Measurements from ENCODE around the gene HABP2. TPM values are rescaled to one million over a fixed set of nuclear protein-coding genes. Genes with fewer than 3 reads are reported as not detected.

HABP2 gene
- total and polyA plus RNA-seq, 9 of the 15 experiments (the other 6 are each of a cell fraction or from before 2014, with no cell fraction given) = 0.09 TPM; not detected in 8

DNA sequence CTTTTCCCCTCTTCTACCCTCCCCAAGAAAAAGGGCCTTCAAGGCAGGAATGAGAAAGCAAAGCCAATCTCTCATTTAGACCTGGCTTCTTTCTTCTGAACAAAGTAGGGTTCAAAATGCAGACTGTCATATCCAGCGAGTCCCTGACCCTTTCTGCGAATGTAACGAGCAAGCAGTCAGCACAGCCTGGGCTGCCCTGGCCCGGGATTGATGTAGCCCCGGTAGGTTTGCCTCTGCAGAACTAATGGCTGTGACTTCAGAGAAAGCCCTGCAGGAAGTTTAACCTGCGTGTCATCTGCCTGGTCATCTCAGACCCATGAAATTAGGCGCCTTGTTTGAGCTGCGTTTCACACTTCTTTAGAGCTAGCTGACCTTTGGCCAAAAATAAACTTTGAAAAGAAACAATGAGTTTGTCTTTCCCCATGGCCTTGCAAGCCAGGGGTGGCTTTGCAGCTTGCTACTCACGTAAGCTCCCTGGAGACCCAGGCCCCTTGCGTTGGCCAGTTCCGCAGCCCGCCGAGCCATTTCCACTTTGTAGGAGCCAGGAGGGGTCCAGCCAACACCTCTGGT is 36.4 kb downstream of the HABP2 start:
- no peak overlapping the region for H3K4me3 ChIP-seq
- no peaks in the 10 kb centered on the region; the same call in 1 of the 2 replicates for H4K20me1 ChIP-seq (replicated peaks; ENCODE audit: control insufficient read depth, insufficient read depth, low read length)
- H3K9me1 ChIP-seq (ENCODE audit: control insufficient read depth, insufficient read depth, low read length) = no peaks in the 10 kb centered on the region
- no peak overlapping the region for H3K9ac ChIP-seq (ENCODE audit: insufficient read depth in 1 of 2, low read depth in 2 of 2, low read length in 2 of 2)
- no peaks in the 10 kb centered on the region for H3K4me1 ChIP-seq (replicated peaks in 1 of 2; ENCODE audit: control insufficient read depth in 2 of 2, insufficient read depth in 2 of 2, low read length in 2 of 2)
- H3K36me3 ChIP-seq (ENCODE audit: control insufficient read depth, insufficient read depth, low read length) = no peaks in the 10 kb centered on the region
- DNase-seq (ENCODE audit: extremely low read depth in 1 of 4, low spot score in 3 of 4) = no peak
- ChIA-PET POLR2A (interaction anchor here (0.6 kb wide), 1 partner anchor 64 kb away, joined by 3 read pairs; no protein-coding TSS in a partner anchor), CTCF (ENCODE audit: low intra/inter-chr PET ratio) (no interaction called here)
- no peak overlapping the region for H3K4me2 ChIP-seq (ENCODE audit: insufficient read depth, low read length)
- no peaks in the 10 kb centered on the region for H3K79me2 ChIP-seq (ENCODE audit: control insufficient read depth, insufficient read depth, low read length)
- intact Hi-C loops (cut with micrococcal nuclease) (no loop called here), in situ Hi-C loops (cut with MboI) (no loop called here)
- no peaks in the 10 kb centered on the region for H3K9me3 ChIP-seq (replicated peaks; ENCODE audit: control insufficient read depth, insufficient read depth, low read depth, low read length)
- no peak overlapping the region for H2AFZ ChIP-seq (ENCODE audit: low read depth, low read length)
- no TSS peak for BruUV-seq (replicated peaks)
- H3K27ac ChIP-seq (ENCODE audit: extremely low read depth, low read depth, low read length) = no peak overlapping the region
- no peak for FAIRE-seq
- WGBS (ENCODE audit: insufficient coverage, low coverage, missing lambda C conversion rate) = 1% methylated on average over 13 of the region's 13 CpGs
- H3K27me3 ChIP-seq (ENCODE audit: control insufficient read depth in 2 of 2, insufficient read depth in 2 of 2, low read length in 2 of 2) = peaks cover 6 to 22% of the 10 kb centered on the region in 2 experiments; a peak in 3 of 5 replicates
- ATAC-seq = no peak
- TF ChIP-seq ARID1B (IDR thresholded peaks at IDR 0.05) (no peak), CBFA2T3 (IDR thresholded peaks at IDR 0.05) (no peak)
- TF ChIP-seq, protein P1, sequence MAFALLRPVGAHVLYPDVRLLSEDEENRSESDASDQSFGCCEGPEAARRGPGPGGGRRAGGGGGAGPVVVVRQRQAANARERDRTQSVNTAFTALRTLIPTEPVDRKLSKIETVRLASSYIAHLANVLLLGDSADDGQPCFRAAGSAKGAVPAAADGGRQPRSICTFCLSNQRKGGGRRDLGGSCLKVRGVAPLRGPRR (CRISPR knock-in tag; IDR thresholded peaks at IDR 0.05) = no peak

DNA sequence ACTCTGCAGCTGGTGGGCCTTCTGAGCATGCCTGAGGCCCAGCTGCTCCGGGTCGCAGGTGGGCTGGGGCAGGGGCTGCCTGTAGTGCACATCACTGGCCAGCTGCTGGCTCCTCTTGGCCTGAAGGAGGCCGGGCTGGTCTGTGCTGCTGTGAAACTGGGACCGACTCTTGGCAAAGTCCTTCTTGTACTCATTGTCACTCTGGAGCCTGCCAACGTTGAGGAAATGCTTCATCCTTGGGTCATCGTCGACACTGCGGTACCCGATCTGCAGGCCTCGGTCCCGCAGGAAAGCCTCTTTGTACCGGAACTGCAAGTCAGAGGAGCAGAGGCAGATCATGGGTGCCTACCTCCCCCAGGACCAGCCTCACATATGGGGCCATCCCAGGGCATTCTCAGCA is 37.7 kb downstream of the HABP2 start:
- DNase-seq (ENCODE audit: extremely low read depth in 1 of 4, low spot score in 3 of 4) (no peak), FAIRE-seq (no peak), ATAC-seq (no peak)
- ChIA-PET CTCF (ENCODE audit: low intra/inter-chr PET ratio) (no interaction called here), POLR2A (no interaction called here)
- Histone ChIP-seq H3K79me2 (ENCODE audit: control insufficient read depth, insufficient read depth, low read length) (no peaks in the 10 kb centered on the region), H3K4me2 (ENCODE audit: insufficient read depth, low read length) (no peak overlapping the region), H3K9me3 (replicated peaks; ENCODE audit: control insufficient read depth, insufficient read depth, low read depth, low read length) (no peaks in the 10 kb centered on the region), H3K4me1 (replicated peaks in 1 of 2; ENCODE audit: control insufficient read depth in 2 of 2, insufficient read depth in 2 of 2, low read length in 2 of 2) (no peaks in the 10 kb centered on the region), H3K9ac (ENCODE audit: insufficient read depth in 1 of 2, low read depth in 2 of 2, low read length in 2 of 2) (no peak overlapping the region), H3K4me3 (no peak overlapping the region), H3K9me1 (ENCODE audit: control insufficient read depth, insufficient read depth, low read length) (no peaks in the 10 kb centered on the region), H3K27ac (ENCODE audit: extremely low read depth, low read depth, low read length) (no peak overlapping the region), H2AFZ (ENCODE audit: low read depth, low read length) (no peak overlapping the region), H3K36me3 (ENCODE audit: control insufficient read depth, insufficient read depth, low read length) (no peaks in the 10 kb centered on the region), H4K20me1 (replicated peaks; ENCODE audit: control insufficient read depth, insufficient read depth, low read length) (no peaks in the 10 kb centered on the region; the same call in 1 of the 2 replicates), H3K27me3 (ENCODE audit: control insufficient read depth in 2 of 2, insufficient read depth in 2 of 2, low read length in 2 of 2) (peaks cover 6 to 33% of the 10 kb centered on the region in 2 experiments; a peak in 3 of 5 replicates)
- BruUV-seq (replicated peaks) = no TSS peak
- no peak for TF ChIP-seq ZZZ3 (IDR thresholded peaks at IDR 0.05)
- TF ChIP-seq SMAD2 (IDR thresholded peaks at IDR 0.05; ENCODE audit: low read depth, low read length) = no peak
- TF ChIP-seq NFATC3 (IDR thresholded peaks at IDR 0.05) = no peak
- no peak for TF ChIP-seq NFYB (IDR thresholded peaks at IDR 0.05; ENCODE audit: extremely low read depth, insufficient read length)
- TF ChIP-seq MEIS2 (IDR thresholded peaks at IDR 0.05; ENCODE audit: partially characterized antibody) = no peak
- TF ChIP-seq, protein P2, sequence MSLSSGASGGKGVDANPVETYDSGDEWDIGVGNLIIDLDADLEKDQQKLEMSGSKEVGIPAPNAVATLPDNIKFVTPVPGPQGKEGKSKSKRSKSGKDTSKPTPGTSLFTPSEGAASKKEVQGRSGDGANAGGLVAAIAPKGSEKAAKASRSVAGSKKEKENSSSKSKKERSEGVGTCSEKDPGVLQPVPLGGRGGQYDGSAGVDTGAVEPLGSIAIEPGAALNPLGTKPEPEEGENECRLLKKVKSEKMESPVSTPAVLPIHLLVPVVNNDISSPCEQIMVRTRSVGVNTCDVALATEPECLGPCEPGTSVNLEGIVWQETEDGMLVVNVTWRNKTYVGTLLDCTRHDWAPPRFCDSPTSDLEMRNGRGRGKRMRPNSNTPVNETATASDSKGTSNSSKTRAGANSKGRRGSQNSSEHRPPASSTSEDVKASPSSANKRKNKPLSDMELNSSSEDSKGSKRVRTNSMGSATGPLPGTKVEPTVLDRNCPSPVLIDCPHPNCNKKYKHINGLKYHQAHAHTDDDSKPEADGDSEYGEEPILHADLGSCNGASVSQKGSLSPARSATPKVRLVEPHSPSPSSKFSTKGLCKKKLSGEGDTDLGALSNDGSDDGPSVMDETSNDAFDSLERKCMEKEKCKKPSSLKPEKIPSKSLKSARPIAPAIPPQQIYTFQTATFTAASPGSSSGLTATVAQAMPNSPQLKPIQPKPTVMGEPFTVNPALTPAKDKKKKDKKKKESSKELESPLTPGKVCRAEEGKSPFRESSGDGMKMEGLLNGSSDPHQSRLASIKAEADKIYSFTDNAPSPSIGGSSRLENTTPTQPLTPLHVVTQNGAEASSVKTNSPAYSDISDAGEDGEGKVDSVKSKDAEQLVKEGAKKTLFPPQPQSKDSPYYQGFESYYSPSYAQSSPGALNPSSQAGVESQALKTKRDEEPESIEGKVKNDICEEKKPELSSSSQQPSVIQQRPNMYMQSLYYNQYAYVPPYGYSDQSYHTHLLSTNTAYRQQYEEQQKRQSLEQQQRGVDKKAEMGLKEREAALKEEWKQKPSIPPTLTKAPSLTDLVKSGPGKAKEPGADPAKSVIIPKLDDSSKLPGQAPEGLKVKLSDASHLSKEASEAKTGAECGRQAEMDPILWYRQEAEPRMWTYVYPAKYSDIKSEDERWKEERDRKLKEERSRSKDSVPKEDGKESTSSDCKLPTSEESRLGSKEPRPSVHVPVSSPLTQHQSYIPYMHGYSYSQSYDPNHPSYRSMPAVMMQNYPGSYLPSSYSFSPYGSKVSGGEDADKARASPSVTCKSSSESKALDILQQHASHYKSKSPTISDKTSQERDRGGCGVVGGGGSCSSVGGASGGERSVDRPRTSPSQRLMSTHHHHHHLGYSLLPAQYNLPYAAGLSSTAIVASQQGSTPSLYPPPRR (CRISPR knock-in tag; IDR thresholded peaks at IDR 0.05; ENCODE audit: borderline replicate concordance) = no peak
- in situ Hi-C loops (cut with MboI) (no loop called here), intact Hi-C loops (cut with micrococcal nuclease) (no loop called here)
- 3% methylated on average over 8 of the region's 12 CpGs for WGBS (ENCODE audit: insufficient coverage, low coverage, missing lambda C conversion rate)
